GM19467 (cell line): Measurements from ENCODE around the gene AKR1A1.
A peak's percentile ranks its signal among the peaks of the same experiment; 100 is the strongest.
"Not testable (repeated sequence)": the region's sequence is repeated elsewhere in the genome, so short reads cannot be mapped to it uniquely, and the experiment has no call there.

Experiments used
- ATAC-seq: cut with Tn5 transposase; IDR thresholded peaks from one replicate; pipeline ENCODE4 v1.9.1; 2021; ENCODE audit warnings: mild to moderate bottlenecking, moderate library complexity; ENCODE audit not compliant: unreplicated experiment

Gene AKR1A1

GRCh38 chr1:45569571-45569961, 18.9 kb downstream of the AKR1A1 start:
- ATAC-seq, result no peak

GRCh38 chr1:45569962-45570581, 19.4 kb downstream of the AKR1A1 start:
- ATAC-seq, result no peak

- ATAC-seq, result no peak
Measured at GRCh38 chr1:45570631-45571030, 20.0 kb downstream of the AKR1A1 start.

GRCh38 chr1:45573231-45573804, 22.7 kb downstream of the AKR1A1 start:
- no peak for ATAC-seq

- ATAC-seq, result no peak
Measured at GRCh38 chr1:45574105-45574626, 23.5 kb downstream of the AKR1A1 start.

- peak; percentile 74 for ATAC-seq
Measured at GRCh38 chr1:45583264-45583665, 32.6 kb downstream of the AKR1A1 start.

GRCh38 chr1:45583666-45584350, 33.2 kb downstream of the AKR1A1 start, which contains the start of gene NASP:
TSS of gene NASP (plus strand) at chr1:45584041. CDS start at chr1:45584147, 106 bp downstream.
- peak; percentile 41 for ATAC-seq

- ATAC-seq, result peak; percentile 26
Measured at GRCh38 chr1:45584351-45585109, 33.9 kb downstream of the AKR1A1 start.

GRCh38 chr1:45585110-45585426, 34.4 kb downstream of the AKR1A1 start:
- no peak for ATAC-seq

- ATAC-seq, result no peak
Measured at GRCh38 chr1:45585496-45586075, 35.0 kb downstream of the AKR1A1 start.

- no peak for ATAC-seq
Measured at GRCh38 chr1:45586769-45587168, 36.1 kb downstream of the AKR1A1 start.

GRCh38 chr1:45589861-45590260, 39.2 kb downstream of the AKR1A1 start:
- no peak for ATAC-seq

GRCh38 chr1:45594412-45594811, 43.8 kb downstream of the AKR1A1 start:
- ATAC-seq, result no peak

- not testable (repeated sequence) for ATAC-seq
Measured at GRCh38 chr1:45596765-45597164, 46.1 kb downstream of the AKR1A1 start.

- no peak for ATAC-seq
Measured at GRCh38 chr1:45604239-45604638, 53.6 kb downstream of the AKR1A1 start.

GRCh38 chr1:45607404-45608074, 56.9 kb downstream of the AKR1A1 start:
- ATAC-seq, result no peak

GRCh38 chr1:45608175-45609156, 57.8 kb downstream of the AKR1A1 start:
- ATAC-seq, result no peak

GRCh38 chr1:45610589-45611226, 60.1 kb downstream of the AKR1A1 start:
- no peak for ATAC-seq
